Osteocyte (in vitro differentiated cells): ENCODE measurements around the gene SPON1. TPM values are rescaled to one million over a fixed set of nuclear protein-coding genes. Genes with fewer than 3 reads are reported as not detected.

ENCODE experiments used
- DNase-seq: peaks from one replicate; pipeline ENCODE4 v3.0.0; 2021; ENCODE audit warnings: mixed read lengths; ENCODE audit not compliant: unreplicated experiment; ENCODE audit errors: extremely low spot score
- H3K27ac Mint-ChIP-seq: one replicate; pipeline ENCODE4 v1.8.0; 2021; ENCODE audit warnings: mild to moderate bottlenecking, mixed read lengths; ENCODE audit not compliant: unreplicated experiment
- H3K27me3 Mint-ChIP-seq: one replicate; pipeline ENCODE4 v1.8.0; 2021; ENCODE audit warnings: mixed read lengths; ENCODE audit not compliant: unreplicated experiment
- H3K36me3 Mint-ChIP-seq: one replicate; pipeline ENCODE4 v1.8.0; 2021; ENCODE audit warnings: mixed read lengths; ENCODE audit not compliant: unreplicated experiment
- H3K4me1 Mint-ChIP-seq: one replicate; pipeline ENCODE4 v1.8.0; 2021; ENCODE audit warnings: mixed read lengths; ENCODE audit not compliant: unreplicated experiment
- H3K4me3 Mint-ChIP-seq: one replicate; pipeline ENCODE4 v1.8.0; 2021; ENCODE audit warnings: mild to moderate bottlenecking, moderate library complexity, mixed read lengths; ENCODE audit not compliant: unreplicated experiment
- H3K9me3 Mint-ChIP-seq: one replicate; pipeline ENCODE4 v1.8.0; 2021; ENCODE audit warnings: mixed read lengths; ENCODE audit not compliant: unreplicated experiment
- CTCF ChIP-seq: fragments of 200-600 bp; sonication (generic); IDR thresholded peaks from 2 replicates; pipeline ENCODE4 v1.5.0; 2021; ENCODE audit warnings: antibody characterized with exemption, mild to moderate bottlenecking, moderate library complexity
- total RNA-seq: library from RNA; stranded (reverse); gene quantifications from 2 replicates; pipeline ENCODE4 v1.2.1, GENCODE V29; 2021

Gene SPON1
- total RNA-seq, 1 donor from 2014 or later = 0.05 TPM

GRCh38 chr11:14042686-14043465 is 80.4 kb downstream of the SPON1 start:
- no peak for DNase-seq
- H3K36me3 Mint-ChIP-seq = no peaks in the 10 kb centered on the region
- no peaks in the 10 kb centered on the region for H3K9me3 Mint-ChIP-seq
- TF ChIP-seq CTCF = no peak
- H3K27ac Mint-ChIP-seq = no peak overlapping the region
- H3K4me1 Mint-ChIP-seq = no peaks in the 10 kb centered on the region
- H3K27me3 Mint-ChIP-seq = peaks cover 4% of the 10 kb centered on the region
- no peak overlapping the region for H3K4me3 Mint-ChIP-seq

- Mint-ChIP-seq H3K4me1 (no peaks in the 10 kb centered on the region), H3K27ac (no peak overlapping the region), H3K4me3 (no peak overlapping the region), H3K9me3 (no peaks in the 10 kb centered on the region), H3K36me3 (no peaks in the 10 kb centered on the region), H3K27me3 (no peaks in the 10 kb centered on the region)
- DNase-seq = no peak
- TF ChIP-seq CTCF = no peak
Observed at GRCh38 chr11:14044916-14045315, 82.4 kb downstream of the SPON1 start.

- H3K27ac Mint-ChIP-seq = no peak overlapping the region
- no peak for DNase-seq
- no peak for TF ChIP-seq CTCF
- no peak overlapping the region for H3K4me3 Mint-ChIP-seq
- H3K4me1 Mint-ChIP-seq = no peaks in the 10 kb centered on the region
- no peaks in the 10 kb centered on the region for H3K9me3 Mint-ChIP-seq
- no peaks in the 10 kb centered on the region for H3K27me3 Mint-ChIP-seq
- no peaks in the 10 kb centered on the region for H3K36me3 Mint-ChIP-seq
Observed at GRCh38 chr11:14045417-14045816, 82.9 kb downstream of the SPON1 start.

GRCh38 chr11:14052198-14052597 is 89.7 kb downstream of the SPON1 start:
- Mint-ChIP-seq H3K9me3 (peaks cover 4% of the 10 kb centered on the region), H3K4me1 (no peaks in the 10 kb centered on the region), H3K27ac (no peak overlapping the region), H3K36me3 (no peaks in the 10 kb centered on the region), H3K4me3 (no peak overlapping the region), H3K27me3 (peaks cover 4% of the 10 kb centered on the region)
- no peak for DNase-seq
- no peak for TF ChIP-seq CTCF

- TF ChIP-seq CTCF = no peak
- Mint-ChIP-seq H3K27ac (no peak overlapping the region), H3K36me3 (no peaks in the 10 kb centered on the region), H3K4me1 (no peaks in the 10 kb centered on the region), H3K4me3 (no peak overlapping the region), H3K9me3 (peaks cover 4% of the 10 kb centered on the region), H3K27me3 (peaks cover 4% of the 10 kb centered on the region)
- no peak for DNase-seq
Observed at GRCh38 chr11:14054116-14055107, 91.9 kb downstream of the SPON1 start.
